ENCODE measurements around the gene ZNF519. TPM values are rescaled to one million over a fixed set of nuclear protein-coding genes. Genes with fewer than 3 reads are reported as not detected.

Gene ZNF519
- total and polyA plus RNA-seq, 8 donors, result 0.88 to 2.9 (median 1.5) TPM

DNA sequence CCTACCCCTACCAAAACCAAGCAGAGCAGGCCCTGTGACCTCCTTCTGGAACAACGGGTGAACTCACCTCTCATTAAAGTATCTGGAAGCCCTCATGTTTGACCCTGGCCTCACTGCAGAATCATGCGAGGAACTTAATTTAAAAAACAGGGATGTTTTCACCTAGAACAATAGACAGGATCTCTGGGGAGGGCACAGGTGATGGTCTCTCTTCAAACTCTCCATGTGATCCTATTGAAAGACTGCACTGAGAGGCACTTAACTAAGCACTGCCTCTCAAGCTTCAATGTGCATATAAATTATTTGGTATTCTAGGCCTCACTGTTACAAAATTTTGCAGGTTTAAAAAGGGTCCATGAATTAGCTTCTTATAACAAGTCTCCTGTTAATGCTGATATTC, 7.5 kb downstream of the ZNF519 start:
- Histone ChIP-seq H3K4me1 (no peaks in the 10 kb centered on the region), H3K36me3 (no peaks in the 10 kb centered on the region), H3K9me3 (no peaks in the 10 kb centered on the region), H3K27ac (no peak overlapping the region), H3K27me3 (no peaks in the 10 kb centered on the region), H3K4me3 (no peak overlapping the region)
- FAIRE-seq, result no peak
- intact Hi-C loops (cut with DNase I), result no loop called here
- DNase-seq, result no peak
- TF ChIP-seq, protein P1, sequence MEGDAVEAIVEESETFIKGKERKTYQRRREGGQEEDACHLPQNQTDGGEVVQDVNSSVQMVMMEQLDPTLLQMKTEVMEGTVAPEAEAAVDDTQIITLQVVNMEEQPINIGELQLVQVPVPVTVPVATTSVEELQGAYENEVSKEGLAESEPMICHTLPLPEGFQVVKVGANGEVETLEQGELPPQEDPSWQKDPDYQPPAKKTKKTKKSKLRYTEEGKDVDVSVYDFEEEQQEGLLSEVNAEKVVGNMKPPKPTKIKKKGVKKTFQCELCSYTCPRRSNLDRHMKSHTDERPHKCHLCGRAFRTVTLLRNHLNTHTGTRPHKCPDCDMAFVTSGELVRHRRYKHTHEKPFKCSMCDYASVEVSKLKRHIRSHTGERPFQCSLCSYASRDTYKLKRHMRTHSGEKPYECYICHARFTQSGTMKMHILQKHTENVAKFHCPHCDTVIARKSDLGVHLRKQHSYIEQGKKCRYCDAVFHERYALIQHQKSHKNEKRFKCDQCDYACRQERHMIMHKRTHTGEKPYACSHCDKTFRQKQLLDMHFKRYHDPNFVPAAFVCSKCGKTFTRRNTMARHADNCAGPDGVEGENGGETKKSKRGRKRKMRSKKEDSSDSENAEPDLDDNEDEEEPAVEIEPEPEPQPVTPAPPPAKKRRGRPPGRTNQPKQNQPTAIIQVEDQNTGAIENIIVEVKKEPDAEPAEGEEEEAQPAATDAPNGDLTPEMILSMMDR (IDR thresholded peaks at IDR 0.05), result no peak
- ATAC-seq, result no peak
- 58 to 73% methylated on average over 2 of the region's 2 CpGs for WGBS, 2 donors

DNA sequence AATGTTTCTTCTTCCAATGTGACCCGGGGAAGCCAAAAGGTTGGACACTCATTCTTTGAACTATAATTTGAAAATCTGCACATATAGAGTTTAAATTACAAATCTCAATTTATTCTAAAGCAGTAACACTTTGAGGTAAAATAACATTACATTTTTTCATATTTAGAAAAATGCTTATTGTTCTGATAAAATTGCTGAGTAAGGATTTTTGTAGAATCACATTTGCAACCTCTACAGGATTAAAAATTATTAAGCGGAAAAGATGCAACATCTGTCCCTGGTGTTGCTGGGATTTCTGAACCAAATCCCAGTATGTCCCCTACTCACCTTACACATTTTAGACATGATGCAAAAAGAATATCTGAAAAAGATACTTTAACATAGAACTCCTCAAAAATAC, 10.1 kb downstream of the ZNF519 start:
- DNase-seq (no peak), ATAC-seq (no peak), FAIRE-seq (no peak)
- 94 to 98% methylated on average over 2 of the region's 2 CpGs for WGBS, 2 donors
- Histone ChIP-seq H3K36me3 (no peaks in the 10 kb centered on the region), H3K4me1 (no peaks in the 10 kb centered on the region), H3K4me3 (no peak overlapping the region), H3K27ac (no peak overlapping the region), H3K27me3 (no peaks in the 10 kb centered on the region), H3K9me3 (no peaks in the 10 kb centered on the region)
- intact Hi-C loops (cut with DNase I), result no loop called here
- TF ChIP-seq, protein P1 (IDR thresholded peaks at IDR 0.05), result no peak

DNA sequence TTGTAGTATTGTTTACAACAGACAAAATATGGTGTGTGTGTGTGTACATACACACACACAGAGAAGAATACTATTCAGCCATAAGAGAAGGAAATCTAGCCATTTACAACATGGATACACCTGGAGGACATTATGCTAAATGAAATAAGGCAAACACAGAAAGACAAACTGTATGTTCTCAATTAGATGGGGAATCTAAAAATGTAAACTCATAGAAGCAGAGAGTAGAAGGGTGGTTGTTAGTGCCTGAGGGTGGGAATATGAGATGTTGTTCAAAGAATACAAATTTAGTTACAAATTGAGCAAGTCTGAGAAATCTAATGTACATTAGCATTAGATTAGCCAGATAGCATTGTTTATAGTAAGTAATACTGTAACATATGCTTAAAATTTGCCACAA, 11.3 kb downstream of the ZNF519 start:
- H3K27ac ChIP-seq, result no peak overlapping the region
- H3K36me3 ChIP-seq, result no peaks in the 10 kb centered on the region
- no peaks in the 10 kb centered on the region for H3K27me3 ChIP-seq
- ATAC-seq (no peak), DNase-seq (no peak), FAIRE-seq (no peak)
- no peak overlapping the region for H3K4me3 ChIP-seq
- TF ChIP-seq, protein P1 (IDR thresholded peaks at IDR 0.05), result no peak
- intact Hi-C loops (cut with DNase I), result no loop called here
- no peaks in the 10 kb centered on the region for H3K9me3 ChIP-seq
- no peaks in the 10 kb centered on the region for H3K4me1 ChIP-seq

DNA sequence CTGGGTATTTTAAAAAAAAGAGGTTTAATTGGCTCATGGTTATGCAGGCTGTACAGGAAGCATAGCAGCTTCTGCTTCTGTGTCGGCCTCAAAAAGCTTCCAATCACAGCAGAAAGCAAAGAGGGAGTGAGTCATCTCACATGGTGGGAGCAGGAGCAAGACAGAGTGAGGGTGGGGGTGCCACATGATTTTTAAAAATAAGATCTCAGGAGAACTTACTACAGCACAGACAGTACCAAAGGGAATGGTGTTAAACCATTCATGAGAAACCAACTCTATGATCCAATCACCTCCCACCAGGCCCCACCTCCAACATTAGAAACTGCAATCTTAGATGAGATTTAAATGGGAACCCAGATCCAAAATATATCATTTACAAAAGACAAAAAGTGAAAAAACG, 14.6 kb downstream of the ZNF519 start:
- intact Hi-C loops (cut with DNase I), result no loop called here
- no peak overlapping the region for H3K4me3 ChIP-seq
- TF ChIP-seq, protein P1 (IDR thresholded peaks at IDR 0.05), result no peak
- ATAC-seq (no peak), DNase-seq (no peak), FAIRE-seq (no peak)
- H3K9me3 ChIP-seq, result no peaks in the 10 kb centered on the region
- H3K36me3 ChIP-seq, result no peaks in the 10 kb centered on the region
- H3K27me3 ChIP-seq, result no peaks in the 10 kb centered on the region
- H3K27ac ChIP-seq, result no peak overlapping the region
- no peaks in the 10 kb centered on the region for H3K4me1 ChIP-seq
- WGBS, 2 donors, result 88 to 97% methylated on average over 2 of the region's 2 CpGs

DNA sequence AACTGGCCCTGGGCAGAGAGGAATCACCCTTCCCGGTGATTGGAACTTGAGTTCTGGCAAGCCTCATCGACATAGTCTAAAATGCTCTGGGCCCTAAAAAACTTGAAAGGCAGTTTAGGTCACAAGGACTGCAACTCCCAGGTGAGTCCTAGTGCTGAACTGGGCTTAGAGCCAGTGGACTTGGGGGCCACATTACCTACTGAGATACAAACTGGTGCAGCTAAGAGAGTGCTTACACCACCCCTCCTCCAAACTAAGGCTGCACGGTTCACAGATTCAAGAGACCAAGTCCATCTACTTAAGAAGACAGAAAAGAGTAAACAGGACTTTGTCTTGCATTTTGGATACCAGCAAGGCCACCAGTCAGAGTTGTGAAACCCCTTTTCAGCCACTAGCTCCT, 25.3 kb downstream of the ZNF519 start:
- DNase-seq, result no peak
- TF ChIP-seq, protein P1 (IDR thresholded peaks at IDR 0.05), result no peak
- H3K27ac ChIP-seq, result no peak overlapping the region
- intact Hi-C loops (cut with DNase I), result no loop called here
- no peaks in the 10 kb centered on the region for H3K9me3 ChIP-seq
- no peak overlapping the region for H3K4me3 ChIP-seq
- H3K4me1 ChIP-seq, result no peaks in the 10 kb centered on the region
- 96 to 99% methylated on average over 3 of the region's 3 CpGs for WGBS, 2 donors
- ATAC-seq, result no peak
- H3K36me3 ChIP-seq, result no peaks in the 10 kb centered on the region
- no peak for FAIRE-seq
- H3K27me3 ChIP-seq, result no peaks in the 10 kb centered on the region

Measured in pancreas (tissue), 10 donors.